ENCODE measurements around the gene SYNE2.

Gene SYNE2

GRCh38 chr14:64232944-64233343 is 380.1 kb downstream of the SYNE2 start:
- no peak for DNase-seq

GRCh38 chr14:64233531-64234190 is 380.9 kb downstream of the SYNE2 start:
- DNase-seq: no peak

- no peak for DNase-seq
These were observed 382.3 kb downstream of the SYNE2 start for GRCh38 chr14:64234877-64235651.

GRCh38 chr14:64235652-64236640 is 383.1 kb downstream of the SYNE2 start:
- DNase-seq: no peak

GRCh38 chr14:64238049-64238448 is 385.2 kb downstream of the SYNE2 start:
- no peak for DNase-seq

- no peak for DNase-seq
These were observed 385.8 kb downstream of the SYNE2 start for GRCh38 chr14:64238631-64239030.

- DNase-seq: no peak
These were observed 391.5 kb downstream of the SYNE2 start for GRCh38 chr14:64244279-64244678.

GRCh38 chr14:64245491-64245890 is 392.7 kb downstream of the SYNE2 start:
- no peak for DNase-seq

GRCh38 chr14:64246688-64247087 is 393.9 kb downstream of the SYNE2 start:
- DNase-seq: no peak

- no peak for DNase-seq
These were observed 394.4 kb downstream of the SYNE2 start for GRCh38 chr14:64247195-64247594.

GRCh38 chr14:64248689-64249088 is 395.9 kb downstream of the SYNE2 start:
- no peak for DNase-seq

- DNase-seq: no peak
These were observed 396.6 kb downstream of the SYNE2 start for GRCh38 chr14:64249363-64249762.

GRCh38 chr14:64253672-64254071 is 400.9 kb downstream of the SYNE2 start:
- no peak for DNase-seq

- DNase-seq: no peak
These were observed 403.0 kb downstream of the SYNE2 start for GRCh38 chr14:64255756-64256155.

- DNase-seq: no peak
These were observed 407.6 kb downstream of the SYNE2 start for GRCh38 chr14:64260418-64260817.

- DNase-seq: no peak
These were observed 412.4 kb downstream of the SYNE2 start for GRCh38 chr14:64265222-64265621.

GRCh38 chr14:64266239-64266638 is 413.4 kb downstream of the SYNE2 start:
- no peak for DNase-seq

- DNase-seq: no peak
These were observed 419.2 kb downstream of the SYNE2 start for GRCh38 chr14:64272019-64272418.

Measured in cortex of kidney (tissue), 1 donor.